OCI-LY7 (cell line): ENCODE results near the gene EHD3. TPM values are rescaled to one million over a fixed set of nuclear protein-coding genes. Genes with fewer than 3 reads are reported as not detected.

Experiments used
- BruUV-seq: library from RNA; stranded (reverse); fragments of 400-500 nt; replicated peaks from 2 replicates; lab custom pipeline; 2021; lab: Mats Ljungman, UMichigan
- CTCF ChIA-PET: fragments of 300-600 bp; sonication (Branson Sonifier 250); formaldehyde crosslinking; loops from one replicate; lab custom pipeline; 2022; ENCODE audit warnings: antibody characterized with exemption; ENCODE audit not compliant: unreplicated experiment; lab: Charles Lee
- POLR2A ChIA-PET: fragments of 300-600 bp; sonication (Branson Sonifier 250); formaldehyde crosslinking; loops from one replicate; lab custom pipeline; 2022; ENCODE audit warnings: antibody characterized with exemption; lab: Charles Lee
- DNase-seq: peaks from one replicate; pipeline ENCODE4 v3.0.0-alpha.2; 2015; ENCODE audit warnings: low spot score
- H2AFZ ChIP-seq: fragments of 200-600 bp; sonication (generic), shearing (Covaris generic); 2 replicates; pipeline ENCODE4 v1.6.1; 2014; ENCODE audit warnings: mild to moderate bottlenecking, antibody characterized with exemption, low read length, moderate library complexity
- H3K27ac ChIP-seq: fragments of 200-600 bp; sonication (generic); 2 replicates; pipeline ENCODE4 v1.5.1; 2014; ENCODE audit warnings: mixed run types, low read depth, mild to moderate bottlenecking, moderate library complexity, low read length, inconsistent platforms; ENCODE audit not compliant: poor library complexity, severe bottlenecking
- H3K36me3 ChIP-seq: fragments of 200-600 bp; sonication (generic); 2 replicates; pipeline ENCODE4 v1.6.1; 2014; ENCODE audit warnings: mild to moderate bottlenecking, antibody characterized with exemption, low read length, moderate library complexity, mixed read lengths; ENCODE audit not compliant: insufficient read depth
- H3K4me1 ChIP-seq: fragments of 200-600 bp; sonication (generic); 2 replicates; pipeline ENCODE4 v1.5.1; 2014; ENCODE audit warnings: mild to moderate bottlenecking, low read length; ENCODE audit not compliant: insufficient read depth, poor library complexity, severe bottlenecking
- H3K4me2 ChIP-seq: fragments of 200-600 bp; sonication (generic); 2 replicates; pipeline ENCODE4 v1.6.1; 2014; ENCODE audit warnings: mild to moderate bottlenecking, low read length
- H3K4me3 ChIP-seq: fragments of 200-600 bp; sonication (generic); 2 replicates; pipeline ENCODE4 v1.5.1; 2014; ENCODE audit warnings: mild to moderate bottlenecking, low read depth, low read length; ENCODE audit not compliant: poor library complexity, severe bottlenecking
- H3K79me2 ChIP-seq: fragments of 200-600 bp; sonication (generic); 2 replicates; pipeline ENCODE4 v1.6.1; 2016; ENCODE audit warnings: low read depth, mild to moderate bottlenecking, low read length, moderate library complexity, mixed read lengths; ENCODE audit not compliant: insufficient read depth
- H3K9me2 ChIP-seq: fragments of 200-600 bp; sonication (generic); 2 replicates; pipeline ENCODE4 v1.6.1; 2016; ENCODE audit warnings: mild to moderate bottlenecking, low read length, mixed read lengths; ENCODE audit not compliant: insufficient read depth
- H3K9me3 ChIP-seq: fragments of 200-600 bp; sonication (generic); 2 replicates; pipeline ENCODE4 v1.6.1; 2014; ENCODE audit warnings: mild to moderate bottlenecking, mixed run types, low read length, mixed read lengths
- H4K20me1 ChIP-seq: fragments of 200-600 bp; sonication (generic); 2 replicates; pipeline ENCODE4 v1.6.1; 2014; ENCODE audit warnings: mild to moderate bottlenecking, antibody characterized with exemption, low read length, moderate library complexity, mixed read lengths; ENCODE audit not compliant: insufficient read depth
- CTCF ChIP-seq: fragments of 200-600 bp; sonication (generic); conservative IDR thresholded peaks from 2 replicates; pipeline ENCODE4 v1.5.1; 2014; ENCODE audit warnings: mild to moderate bottlenecking, antibody characterized with exemption, low read length, moderate library complexity, mixed read lengths
- EZH2phosphoT487 ChIP-seq: fragments of 200-600 bp; sonication (generic); IDR thresholded peaks from 2 replicates; pipeline ENCODE4 v1.6.1; 2018; ENCODE audit warnings: low read depth, borderline replicate concordance, mild to moderate bottlenecking, mixed run types, antibody characterized with exemption, low read length, moderate library complexity, mixed read lengths
- intact Hi-C: fragments of 100-400 bp; cut with micrococcal nuclease; formaldehyde crosslinking; loops from one replicate; pipeline ENCODE4 v1.10.0; 2022; ENCODE audit not compliant: unreplicated experiment
- total RNA-seq, 2 experiments: library from RNA; depleted of rRNA in 1 of 2; stranded (reverse); fragments of >200 nt in 1 of 2; shearing (Covaris generic) in 1 of 2; gene quantifications; 2 replicates each; pipeline ENCODE4 v1.2.3, GENCODE V29; 2014 to 2022

EHD3 gene
- total RNA-seq, 2 experiments from 2014 or later, result 0.73 to 3.4 TPM

GRCh38 chr2:31254237-31255203 is 20.6 kb downstream of the EHD3 start:
- DNase-seq, result peak; percentile 41
- Histone ChIP-seq H3K9me2 (no peaks in the 10 kb centered on the region), H3K27ac (peak overlapping the region; percentile 95), H3K4me3 (peak overlapping the region; percentile 61), H3K4me1 (peaks cover 91% of the 10 kb centered on the region), H2AFZ (peak overlapping the region; percentile 19; the same call in 1 of the 2 replicates), H3K9me3 (0 out of 2 replicates have a peak, but pooled peaks cover 5% of the 10 kb centered on the region), H3K36me3 (peaks cover 21% of the 10 kb centered on the region), H3K4me2 (peak overlapping the region; percentile 74), H4K20me1 (no peaks in the 10 kb centered on the region), H3K79me2 (peaks cover 13% of the 10 kb centered on the region; the same call in 1 of the 2 replicates)
- no TSS peak for BruUV-seq
- POLR2A ChIA-PET, result interaction anchor here (0.6 to 1.7 kb wide), 12 partner anchors 11 to 1313 kb away, joined by 3 to 14 read pairs (median 4); partner anchors contain the start of genes GALNT14, SLC30A6 and YPEL5
- TF ChIP-seq EZH2phosphoT487, result no peak
- no peak for TF ChIP-seq CTCF
- CTCF ChIA-PET, result interaction anchor here (0.9 to 2.2 kb wide), 5 partner anchors 8 to 543 kb away, joined by 3 to 9 read pairs (median 6); partner anchors contain the start of gene EHD3
- intact Hi-C loops, result loop anchor here (2.0 to 10.0 kb wide), 6 partner anchors 78 to 1107 kb away; partner anchors contain the start of genes SLC30A6 and YPEL5

GRCh38 chr2:31255911-31256571 is 22.1 kb downstream of the EHD3 start:
- Histone ChIP-seq H3K4me3 (peak overlapping the region; percentile 61), H3K27ac (peak overlapping the region; percentile 95), H3K9me2 (no peaks in the 10 kb centered on the region), H3K79me2 (peaks cover 13% of the 10 kb centered on the region; the same call in 1 of the 2 replicates), H4K20me1 (no peaks in the 10 kb centered on the region), H3K9me3 (0 out of 2 replicates have a peak, but pooled peaks cover 5% of the 10 kb centered on the region), H3K36me3 (peaks cover 11% of the 10 kb centered on the region), H3K4me1 (peaks cover 86% of the 10 kb centered on the region), H2AFZ (no peak overlapping the region), H3K4me2 (peak overlapping the region; percentile 74)
- BruUV-seq, result no TSS peak
- POLR2A ChIA-PET, result interaction anchor here (0.6 to 1.7 kb wide), 15 partner anchors 14 to 1110 kb away, joined by 3 to 6 read pairs (median 4); partner anchors contain the start of genes CAPN14, GALNT14 and YPEL5
- intact Hi-C loops, result loop anchor here (1.0 to 10.0 kb wide), 8 partner anchors 23 to 1109 kb away; partner anchors contain the start of genes SLC30A6 and YPEL5
- CTCF ChIA-PET, result interaction anchor here (0.5 to 2.2 kb wide), 6 partner anchors 8 to 783 kb away, joined by 3 to 9 read pairs (median 5); partner anchors contain the start of genes DPY30 and EHD3
- peak; percentile 87 for DNase-seq
- TF ChIP-seq EZH2phosphoT487 (no peak), CTCF (no peak)
